ENCODE data around the gene UNC45A.

The UNC45A gene

GRCh38 chr15:90945091-90945490 lies 10.0 kb downstream of the UNC45A start:
- DNase-seq (ENCODE audit: extremely low read depth, low read depth): no peak
- TF ChIP-seq, protein P1, sequence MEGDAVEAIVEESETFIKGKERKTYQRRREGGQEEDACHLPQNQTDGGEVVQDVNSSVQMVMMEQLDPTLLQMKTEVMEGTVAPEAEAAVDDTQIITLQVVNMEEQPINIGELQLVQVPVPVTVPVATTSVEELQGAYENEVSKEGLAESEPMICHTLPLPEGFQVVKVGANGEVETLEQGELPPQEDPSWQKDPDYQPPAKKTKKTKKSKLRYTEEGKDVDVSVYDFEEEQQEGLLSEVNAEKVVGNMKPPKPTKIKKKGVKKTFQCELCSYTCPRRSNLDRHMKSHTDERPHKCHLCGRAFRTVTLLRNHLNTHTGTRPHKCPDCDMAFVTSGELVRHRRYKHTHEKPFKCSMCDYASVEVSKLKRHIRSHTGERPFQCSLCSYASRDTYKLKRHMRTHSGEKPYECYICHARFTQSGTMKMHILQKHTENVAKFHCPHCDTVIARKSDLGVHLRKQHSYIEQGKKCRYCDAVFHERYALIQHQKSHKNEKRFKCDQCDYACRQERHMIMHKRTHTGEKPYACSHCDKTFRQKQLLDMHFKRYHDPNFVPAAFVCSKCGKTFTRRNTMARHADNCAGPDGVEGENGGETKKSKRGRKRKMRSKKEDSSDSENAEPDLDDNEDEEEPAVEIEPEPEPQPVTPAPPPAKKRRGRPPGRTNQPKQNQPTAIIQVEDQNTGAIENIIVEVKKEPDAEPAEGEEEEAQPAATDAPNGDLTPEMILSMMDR (IDR thresholded peaks at IDR 0.05; ENCODE audit: low read depth, low read length): no peak

GRCh38 chr15:90946538-90946937 lies 11.5 kb downstream of the UNC45A start:
- DNase-seq (ENCODE audit: extremely low read depth, low read depth): no peak
- TF ChIP-seq, protein P1 (IDR thresholded peaks at IDR 0.05; ENCODE audit: low read depth, low read length): no peak

- DNase-seq (ENCODE audit: extremely low read depth, low read depth): no peak
- TF ChIP-seq, protein P1 (IDR thresholded peaks at IDR 0.05; ENCODE audit: low read depth, low read length): no peak
Measured at GRCh38 chr15:90946941-90947576, 12.0 kb downstream of the UNC45A start.

DNA sequence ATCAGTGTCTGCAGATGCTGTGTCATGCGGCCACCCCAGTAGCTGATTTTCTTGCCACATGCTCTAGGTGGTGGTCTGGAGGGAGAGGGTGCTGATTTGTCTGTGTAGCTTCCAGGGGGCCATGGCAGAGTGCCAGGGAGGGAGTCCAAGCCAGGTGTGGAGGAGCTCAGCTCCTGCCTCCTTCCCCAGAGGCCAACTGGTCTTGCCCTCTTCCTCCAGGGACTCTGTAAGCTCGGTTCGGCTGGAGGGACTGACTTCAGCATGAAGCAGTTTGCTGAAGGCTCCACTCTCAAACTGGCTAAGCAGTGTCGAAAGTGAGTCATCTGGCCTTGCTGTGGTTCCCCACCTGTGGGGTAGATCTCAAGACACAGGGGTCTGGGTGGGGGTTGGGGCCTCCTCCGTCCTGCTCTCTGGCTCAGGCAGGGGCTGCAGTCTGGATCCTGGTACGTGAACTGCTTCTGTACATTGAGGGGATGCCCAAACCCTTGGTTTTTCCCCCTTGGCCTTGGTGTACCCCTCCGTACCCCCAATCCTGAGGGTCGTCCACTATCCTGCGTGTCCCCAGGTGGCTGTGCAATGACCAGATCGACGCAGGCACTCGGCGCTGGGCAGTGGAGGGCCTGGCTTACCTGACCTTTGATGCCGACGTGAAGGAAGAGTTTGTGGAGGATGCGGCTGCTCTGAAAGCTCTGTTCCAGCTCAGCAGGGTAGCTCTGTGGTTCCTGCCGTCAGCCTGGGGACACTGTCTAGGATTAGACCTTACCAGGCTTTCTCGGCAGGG lies 12.7 kb downstream of the UNC45A start:
- no peak for DNase-seq (ENCODE audit: extremely low read depth, low read depth)
- TF ChIP-seq, protein P1 (IDR thresholded peaks at IDR 0.05; ENCODE audit: low read depth, low read length): no peak

- TF ChIP-seq, protein P1 (IDR thresholded peaks at IDR 0.05; ENCODE audit: low read depth, low read length): no peak
- DNase-seq (ENCODE audit: extremely low read depth, low read depth): no peak
Measured at GRCh38 chr15:90948506-90948905, 13.4 kb downstream of the UNC45A start.

- DNase-seq (ENCODE audit: extremely low read depth, low read depth): no peak
- TF ChIP-seq, protein P1 (IDR thresholded peaks at IDR 0.05; ENCODE audit: low read depth, low read length): no peak
Measured at GRCh38 chr15:90949979-90950675, 15.0 kb downstream of the UNC45A start.

GRCh38 chr15:90950676-90951075 lies 15.6 kb downstream of the UNC45A start:
- TF ChIP-seq, protein P1 (IDR thresholded peaks at IDR 0.05; ENCODE audit: low read depth, low read length): no peak
- no peak for DNase-seq (ENCODE audit: extremely low read depth, low read depth)
